DMS 273 (cell line): Measurements from ENCODE around the gene PRDM12.
"Not testable (repeated sequence)": the region's sequence is repeated elsewhere in the genome, so short reads cannot be mapped to it uniquely, and the experiment has no call there.

Experiments
- DNase-seq: peaks from one replicate; lab custom pipeline; 2025; ENCODE audit not compliant: unreplicated experiment; lab: John Stamatoyannopoulos, UW

Gene PRDM12

GRCh38 chr9:130663258-130663976 is 977 bp upstream of the PRDM12 start:
- peak; percentile 78 for DNase-seq

GRCh38 chr9:130663977-130664250 is 480 bp upstream of the PRDM12 start:
- DNase-seq: peak; percentile 78

GRCh38 chr9:130665029-130665430 is 636 bp downstream of the PRDM12 start:
- DNase-seq: peak; percentile 36

GRCh38 chr9:130665431-130666392 is 1.3 kb downstream of the PRDM12 start:
- peak; percentile 51 for DNase-seq

- no peak for DNase-seq
Observed at GRCh38 chr9:130666393-130667119, 2.2 kb downstream of the PRDM12 start.

GRCh38 chr9:130667120-130667435 is 2.7 kb downstream of the PRDM12 start:
- DNase-seq: no peak

GRCh38 chr9:130668196-130668595 is 3.8 kb downstream of the PRDM12 start:
- DNase-seq: no peak

- no peak for DNase-seq
Observed at GRCh38 chr9:130668659-130669058, 4.3 kb downstream of the PRDM12 start.

- no peak for DNase-seq
Observed at GRCh38 chr9:130669965-130670364, 5.6 kb downstream of the PRDM12 start.

- no peak for DNase-seq
Observed at GRCh38 chr9:130670644-130671043, 6.2 kb downstream of the PRDM12 start.

GRCh38 chr9:130672466-130672865 is 8.1 kb downstream of the PRDM12 start:
- DNase-seq: peak; percentile 55

- DNase-seq: peak; percentile 44
Observed at GRCh38 chr9:130672933-130673615, 8.7 kb downstream of the PRDM12 start.

- DNase-seq: peak; percentile 45
Observed at GRCh38 chr9:130675396-130675795, 11.0 kb downstream of the PRDM12 start.

- DNase-seq: no peak
Observed at GRCh38 chr9:130677252-130677651, 12.9 kb downstream of the PRDM12 start.

- peak; percentile 93 for DNase-seq
Observed at GRCh38 chr9:130680836-130681768, 16.7 kb downstream of the PRDM12 start.

- peak; percentile 69 for DNase-seq
Observed at GRCh38 chr9:130681769-130682420, 17.5 kb downstream of the PRDM12 start.

GRCh38 chr9:130682421-130683121 is 18.2 kb downstream of the PRDM12 start:
- DNase-seq: peak; percentile 92

GRCh38 chr9:130685104-130685503 is 20.7 kb downstream of the PRDM12 start:
- no peak for DNase-seq

GRCh38 chr9:130685945-130686344 is 21.6 kb downstream of the PRDM12 start:
- not testable (repeated sequence) for DNase-seq
